Fibroblast of lung (primary cell): ENCODE measurements around the gene RAPGEF6. TPM values are rescaled to one million over a fixed set of nuclear protein-coding genes. Genes with fewer than 3 reads are reported as not detected.

Experiments used
- DNase-seq, 2 donors: peaks; one replicate each; pipeline versions ENCODE4 v3.0.0 to v3.0.0-alpha.2; 2010; ENCODE audit warnings: low read depth in 2 of 2
- H2AFZ ChIP-seq: 2 replicates; pipeline ENCODE4 v1.5.1; 2012; ENCODE audit warnings: low read length, control low read depth, inconsistent platforms
- H3K27ac ChIP-seq: 2 replicates; pipeline ENCODE4 v1.5.1; 2011; ENCODE audit warnings: low read length, control low read depth; ENCODE audit not compliant: insufficient read depth
- H3K27me3 ChIP-seq: 2 replicates; pipeline ENCODE4 v1.5.1; 2011; ENCODE audit warnings: mild to moderate bottlenecking, low read length; ENCODE audit not compliant: control insufficient read depth, insufficient read depth
- H3K36me3 ChIP-seq: 2 replicates; pipeline ENCODE4 v1.5.1; 2011; ENCODE audit warnings: low read length; ENCODE audit not compliant: control insufficient read depth, insufficient read depth
- H3K4me1 ChIP-seq: 2 replicates; pipeline ENCODE4 v1.5.1; 2011; ENCODE audit warnings: low read length; ENCODE audit not compliant: control insufficient read depth, insufficient read depth; ENCODE audit errors: extremely low read depth
- H3K4me2 ChIP-seq: 2 replicates; pipeline ENCODE4 v1.5.1; 2011; ENCODE audit warnings: low read length, control low read depth; ENCODE audit not compliant: insufficient read depth; ENCODE audit errors: extremely low read depth
- H3K4me3 ChIP-seq, 4 experiments: fragments of 200-600 bp in 1 of 4; sonication (generic) in 1 of 4; replicated peaks in 1 of 4; 2 replicates each; pipeline ENCODE4 v1.5.1; 2011 to 2016; ENCODE audit warnings: low read length in 4 of 4, low read depth in 3 of 4, mild to moderate bottlenecking in 3 of 4, control low read depth in 2 of 4, inconsistent platforms in 1 of 4, mixed read lengths in 1 of 4; ENCODE audit not compliant: insufficient read depth in 1 of 4; ENCODE audit errors: control extremely low read depth in 1 of 4
- H3K79me2 ChIP-seq: 2 replicates; pipeline ENCODE4 v1.5.1; 2012; ENCODE audit warnings: mild to moderate bottlenecking, low read length, inconsistent platforms; ENCODE audit not compliant: control insufficient read depth, insufficient read depth
- H3K9ac ChIP-seq: 2 replicates; pipeline ENCODE4 v1.5.1; 2011; ENCODE audit warnings: mild to moderate bottlenecking, low read length, control low read depth; ENCODE audit not compliant: insufficient read depth
- H3K9me3 ChIP-seq: 2 replicates; pipeline ENCODE4 v1.5.1; 2012; ENCODE audit warnings: low read depth, low read length; ENCODE audit not compliant: control insufficient read depth, insufficient read depth
- H4K20me1 ChIP-seq: 2 replicates; pipeline ENCODE4 v1.5.1; 2011; ENCODE audit warnings: low read length; ENCODE audit not compliant: control insufficient read depth, insufficient read depth; ENCODE audit errors: extremely low read depth
- EZH2 ChIP-seq: IDR thresholded peaks from 2 replicates; pipeline ENCODE4 v1.5.1; 2012; ENCODE audit warnings: low read length, control low read depth, mild to moderate bottlenecking; ENCODE audit errors: missing control alignments
- polyA plus RNA-seq, 2 donors: library from polyadenylated mRNA; depleted of rRNA in 1 of 2; stranded (reverse) in 1 of 2; unstranded in 1 of 2; fragments of >200 nt; gene quantifications; 2 replicates each; pipeline ENCODE4 v1.2.1, GENCODE V29; 2011 to 2012; ENCODE audit warnings: missing spikeins in 1 of 2
- total RNA-seq: library from RNA; depleted of rRNA; stranded (reverse); fragments of >200 nt; gene quantifications from 2 replicates; pipeline ENCODE4 v1.2.1, GENCODE V29; 2014
- TF ChIP-seq, protein P1 (sequence below), 2 donors: IDR thresholded peaks in 1 of 2; conservative IDR thresholded peaks in 1 of 2; 1 replicate in 1 of 2; 2 replicates in 1 of 2; pipeline ENCODE4 v1.5.1; 2011 to 2012; ENCODE audit warnings: low read length in 2 of 2, control low read depth in 1 of 2, inconsistent platforms in 1 of 2, low read depth in 1 of 2, mild to moderate bottlenecking in 1 of 2

Gene RAPGEF6
- total and polyA plus RNA-seq, 2 donors (not counting 1 experiment from before 2014, with no cell fraction given), result 10.2 to 35.7 TPM

DNA sequence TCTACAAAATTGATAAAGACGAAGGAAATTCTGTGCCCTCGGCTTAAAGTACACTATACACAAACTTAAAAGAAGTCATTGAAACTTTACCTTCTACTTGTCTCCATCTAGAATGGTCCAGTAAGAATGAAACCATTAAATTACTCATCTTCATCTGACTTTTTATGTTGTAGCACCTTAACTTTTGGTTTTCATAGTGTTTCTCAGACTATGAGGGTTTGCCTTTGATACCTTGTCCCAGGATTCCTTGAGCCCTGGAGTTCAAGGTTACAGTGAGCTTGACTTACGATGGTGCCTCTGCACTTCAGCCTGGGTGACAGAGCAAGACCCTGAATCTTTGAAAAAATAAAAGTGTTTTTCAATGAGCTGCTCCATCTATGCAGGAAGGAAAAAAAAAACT, 239.0 kb downstream of the RAPGEF6 start:
- no peak overlapping the region for H3K9ac ChIP-seq
- H3K27me3 ChIP-seq, result no peaks in the 10 kb centered on the region
- TF ChIP-seq, protein P1, sequence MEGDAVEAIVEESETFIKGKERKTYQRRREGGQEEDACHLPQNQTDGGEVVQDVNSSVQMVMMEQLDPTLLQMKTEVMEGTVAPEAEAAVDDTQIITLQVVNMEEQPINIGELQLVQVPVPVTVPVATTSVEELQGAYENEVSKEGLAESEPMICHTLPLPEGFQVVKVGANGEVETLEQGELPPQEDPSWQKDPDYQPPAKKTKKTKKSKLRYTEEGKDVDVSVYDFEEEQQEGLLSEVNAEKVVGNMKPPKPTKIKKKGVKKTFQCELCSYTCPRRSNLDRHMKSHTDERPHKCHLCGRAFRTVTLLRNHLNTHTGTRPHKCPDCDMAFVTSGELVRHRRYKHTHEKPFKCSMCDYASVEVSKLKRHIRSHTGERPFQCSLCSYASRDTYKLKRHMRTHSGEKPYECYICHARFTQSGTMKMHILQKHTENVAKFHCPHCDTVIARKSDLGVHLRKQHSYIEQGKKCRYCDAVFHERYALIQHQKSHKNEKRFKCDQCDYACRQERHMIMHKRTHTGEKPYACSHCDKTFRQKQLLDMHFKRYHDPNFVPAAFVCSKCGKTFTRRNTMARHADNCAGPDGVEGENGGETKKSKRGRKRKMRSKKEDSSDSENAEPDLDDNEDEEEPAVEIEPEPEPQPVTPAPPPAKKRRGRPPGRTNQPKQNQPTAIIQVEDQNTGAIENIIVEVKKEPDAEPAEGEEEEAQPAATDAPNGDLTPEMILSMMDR (conservative IDR thresholded peaks at IDR 0.05 in 1 of 2, IDR thresholded peaks at IDR 0.05 in 1 of 2; ENCODE audit: low read depth in 1 of 2, low read length in 2 of 2), result no peak
- TF ChIP-seq EZH2, result no peak
- H3K4me2 ChIP-seq, result no peak overlapping the region
- no peaks in the 10 kb centered on the region for H3K79me2 ChIP-seq
- no peaks in the 10 kb centered on the region for H3K4me1 ChIP-seq
- H3K9me3 ChIP-seq, result no peaks in the 10 kb centered on the region
- H4K20me1 ChIP-seq, result no peaks in the 10 kb centered on the region
- peaks cover 5% of the 10 kb centered on the region for H3K36me3 ChIP-seq
- H3K27ac ChIP-seq, result no peak overlapping the region
- no peak overlapping the region for H3K4me3 ChIP-seq
- no peak for DNase-seq
- H2AFZ ChIP-seq, result no peak overlapping the region

DNA sequence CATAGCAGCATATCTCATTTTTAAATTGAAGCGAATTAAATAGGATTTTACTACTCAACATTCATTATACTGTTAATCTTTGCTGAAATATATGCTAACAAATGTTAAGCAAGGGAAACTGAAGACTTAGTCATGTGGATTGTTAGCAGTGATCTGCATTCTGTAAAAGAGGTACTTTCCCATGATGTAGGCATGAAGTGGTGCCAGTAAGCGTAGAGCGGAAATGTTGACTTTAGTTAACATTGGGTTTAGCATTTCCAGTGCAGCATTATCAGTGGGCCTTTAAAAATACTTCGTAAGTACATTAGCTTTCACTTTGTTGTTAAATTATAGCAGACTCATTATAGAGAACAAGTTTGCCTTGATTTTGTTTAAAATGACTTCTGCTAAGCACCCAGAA, 240.9 kb downstream of the RAPGEF6 start:
- TF ChIP-seq, protein P1 (conservative IDR thresholded peaks at IDR 0.05 in 1 of 2, IDR thresholded peaks at IDR 0.05 in 1 of 2; ENCODE audit: low read depth in 1 of 2, low read length in 2 of 2), result no peak
- TF ChIP-seq EZH2, result no peak
- Histone ChIP-seq H3K36me3 (peaks cover 5% of the 10 kb centered on the region), H3K27me3 (no peaks in the 10 kb centered on the region), H3K4me1 (no peaks in the 10 kb centered on the region), H3K9me3 (no peaks in the 10 kb centered on the region), H3K27ac (no peak overlapping the region), H3K9ac (no peak overlapping the region), H3K4me3 (no peak overlapping the region), H2AFZ (no peak overlapping the region), H3K79me2 (no peaks in the 10 kb centered on the region), H3K4me2 (no peak overlapping the region), H4K20me1 (no peaks in the 10 kb centered on the region)
- DNase-seq, result peak; percentile 21 to 62

DNA sequence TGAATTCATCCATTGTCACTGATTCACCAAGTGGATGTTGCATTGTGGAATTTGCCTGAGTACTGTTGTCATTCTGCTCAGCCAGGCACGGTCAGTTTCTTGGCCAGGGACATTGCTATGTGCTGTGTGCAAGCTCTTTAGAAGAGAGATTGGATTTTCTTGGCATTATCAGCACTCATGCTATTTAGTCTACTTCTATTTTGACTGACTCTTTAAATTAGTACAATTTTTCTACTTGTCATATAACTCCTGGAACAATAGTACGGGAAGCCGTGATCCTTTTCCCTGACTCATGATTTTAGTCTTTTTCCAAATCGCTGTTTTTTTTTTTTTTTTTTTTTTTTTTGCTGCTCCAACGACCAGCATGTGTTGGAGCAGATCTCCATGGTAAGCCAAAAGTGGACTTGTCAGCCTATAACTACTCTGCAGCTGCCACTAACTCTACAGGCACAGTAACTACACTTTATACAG, 241.5 kb downstream of the RAPGEF6 start:
- no peak overlapping the region for H3K4me2 ChIP-seq
- peak; percentile 12 to 75 for DNase-seq
- H3K27ac ChIP-seq, result no peak overlapping the region

More for the DNA sequence above, 241.5 kb downstream of the RAPGEF6 start:
- Histone ChIP-seq H3K4me1 (no peaks in the 10 kb centered on the region), H2AFZ (no peak overlapping the region), H4K20me1 (no peaks in the 10 kb centered on the region), H3K27me3 (no peaks in the 10 kb centered on the region), H3K9me3 (no peaks in the 10 kb centered on the region), H3K9ac (no peak overlapping the region), H3K79me2 (no peaks in the 10 kb centered on the region), H3K4me3 (no peak overlapping the region), H3K36me3 (peaks cover 5% of the 10 kb centered on the region)
- no peak for TF ChIP-seq EZH2
- TF ChIP-seq, protein P1 (conservative IDR thresholded peaks at IDR 0.05 in 1 of 2, IDR thresholded peaks at IDR 0.05 in 1 of 2; ENCODE audit: low read depth in 1 of 2, low read length in 2 of 2), result no peak
